Neural cell (in vitro differentiated cells): ENCODE measurements around the gene FHL3. TPM values are rescaled to one million over a fixed set of nuclear protein-coding genes. Genes with fewer than 3 reads are reported as not detected.

Experiments used
- H2AFZ ChIP-seq: fragments of 200-600, 300-800 bp; sonication (generic), shearing (Covaris generic); 2 replicates; pipeline ENCODE4 v1.6.0; 2014; ENCODE audit warnings: low read depth, mild to moderate bottlenecking, antibody characterized with exemption, low read length, moderate library complexity
- H3F3A ChIP-seq: fragments of 200-600 bp; shearing (Covaris generic); 2 replicates; pipeline ENCODE4 v1.6.1; 2016; ENCODE audit warnings: mild to moderate bottlenecking, moderate library complexity, mixed read lengths, antibody characterized with exemption, low read length; ENCODE audit not compliant: insufficient read depth, poor library complexity, severe bottlenecking
- H3K27ac ChIP-seq: fragments of 200-600, 300-800 bp; sonication (generic), shearing (Covaris generic); 2 replicates; pipeline ENCODE4 v1.5.1; 2014; ENCODE audit warnings: mild to moderate bottlenecking, low read length, moderate library complexity
- H3K27me3 ChIP-seq: fragments of 300-800, 200-600 bp; sonication (generic), shearing (Covaris generic); 2 replicates; pipeline ENCODE4 v1.6.0; 2014; ENCODE audit warnings: mild to moderate bottlenecking, low read depth, low read length, moderate library complexity; ENCODE audit not compliant: insufficient read depth
- H3K36me3 ChIP-seq: fragments of 300-800, 200-600 bp; sonication (generic), shearing (Covaris generic); 2 replicates; pipeline ENCODE4 v1.5.1; 2014; ENCODE audit warnings: mild to moderate bottlenecking, antibody characterized with exemption, low read length, moderate library complexity; ENCODE audit not compliant: insufficient read depth
- H3K4me2 ChIP-seq: fragments of 300-800, 200-600 bp; sonication (generic), shearing (Covaris generic); 2 replicates; pipeline ENCODE4 v1.6.0; 2014; ENCODE audit warnings: mild to moderate bottlenecking, low read length
- H3K4me3 ChIP-seq: fragments of 300-800, 200-600 bp; sonication (generic), shearing (Covaris generic); 2 replicates; pipeline ENCODE4 v1.5.1; 2014; ENCODE audit warnings: mild to moderate bottlenecking, low read length, moderate library complexity
- H3K79me2 ChIP-seq: fragments of 200-600 bp; shearing (Covaris generic); replicated peaks from 2 replicates; pipeline ENCODE4 v1.6.0; 2014; ENCODE audit warnings: mild to moderate bottlenecking, low read length, moderate library complexity; ENCODE audit not compliant: insufficient read depth
- H3K9ac ChIP-seq: fragments of 300-800, 200-600 bp; sonication (generic), shearing (Covaris generic); 2 replicates; pipeline ENCODE4 v1.6.1; 2016; ENCODE audit warnings: mild to moderate bottlenecking, low read length, mixed read lengths
- H3K9me2 ChIP-seq: fragments of 200-600 bp; shearing (Covaris generic); 2 replicates; pipeline ENCODE4 v1.6.1; 2016; ENCODE audit warnings: mild to moderate bottlenecking, low read length, mixed read lengths; ENCODE audit not compliant: insufficient read depth
- H3K9me3 ChIP-seq: fragments of 200-600, 300-800 bp; sonication (generic), shearing (Covaris generic); 2 replicates; pipeline ENCODE4 v1.6.1; 2016; ENCODE audit warnings: mild to moderate bottlenecking, mixed run types, low read length, moderate library complexity, mixed read lengths
- H4K20me1 ChIP-seq: fragments of 200-600 bp; shearing (Covaris generic); 2 replicates; pipeline ENCODE4 v1.6.1; 2016; ENCODE audit warnings: mild to moderate bottlenecking, mixed run types; ENCODE audit not compliant: insufficient read depth
- CTCF ChIP-seq: fragments of 450-650 bp; IDR thresholded peaks from 2 replicates; pipeline ENCODE4 v1.5.1; 2014; ENCODE audit warnings: antibody characterized with exemption, mild to moderate bottlenecking, moderate library complexity; ENCODE audit not compliant: poor library complexity, severe bottlenecking
- EP300 ChIP-seq: fragments of 450-650 bp; conservative IDR thresholded peaks from 2 replicates; pipeline ENCODE4 v1.6.1; 2014; ENCODE audit warnings: antibody characterized with exemption, mild to moderate bottlenecking, moderate library complexity; ENCODE audit not compliant: poor library complexity, severe bottlenecking
- EZH2 ChIP-seq: fragments of 200-600, 300-800 bp; shearing (Covaris generic), sonication (generic); IDR thresholded peaks from 2 replicates; pipeline ENCODE4 v1.6.1; 2014; ENCODE audit warnings: antibody characterized with exemption, low read length, borderline replicate concordance, mild to moderate bottlenecking; ENCODE audit not compliant: insufficient read depth, poor library complexity, severe bottlenecking
- MXI1 ChIP-seq: fragments of 450-650 bp; conservative IDR thresholded peaks from 2 replicates; pipeline ENCODE4 v1.6.1; 2014; ENCODE audit warnings: antibody characterized with exemption, mild to moderate bottlenecking; ENCODE audit not compliant: poor library complexity, severe bottlenecking
- POLR2AphosphoS5 ChIP-seq: IDR thresholded peaks from 2 replicates; pipeline ENCODE4 v1.6.1; 2012
- RAD21 ChIP-seq: fragments of 450-650 bp; conservative IDR thresholded peaks from 2 replicates; pipeline ENCODE4 v1.6.1; 2014; ENCODE audit warnings: antibody characterized with exemption, mild to moderate bottlenecking, moderate library complexity
- REST ChIP-seq: IDR thresholded peaks from 2 replicates; pipeline ENCODE4 v1.6.1; 2012; ENCODE audit warnings: borderline replicate concordance
- SMC3 ChIP-seq: fragments of 450-650 bp; conservative IDR thresholded peaks from 2 replicates; pipeline ENCODE4 v1.6.1; 2014; ENCODE audit warnings: antibody characterized with exemption, mild to moderate bottlenecking, moderate library complexity; ENCODE audit not compliant: poor library complexity
- TAF1 ChIP-seq: IDR thresholded peaks from 2 replicates; pipeline ENCODE4 v1.6.1; 2012; ENCODE audit warnings: low read depth
- polyA plus RNA-seq: library from polyadenylated mRNA; depleted of rRNA; stranded (reverse); fragments of >200 nt; gene quantifications from 2 replicates; pipeline ENCODE4 v1.2.3, GENCODE V29; 2014

FHL3 gene
- polyA plus RNA-seq, 1 donor from 2014 or later, result 3.5 TPM

- Histone ChIP-seq H3K4me3 (no peak overlapping the region), H3F3A (no peaks in the 10 kb centered on the region), H3K9ac (no peak overlapping the region), H3K4me2 (no peak overlapping the region), H2AFZ (no peak overlapping the region), H3K9me2 (no peaks in the 10 kb centered on the region), H3K27me3 (no peaks in the 10 kb centered on the region), H4K20me1 (no peaks in the 10 kb centered on the region), H3K9me3 (no peaks in the 10 kb centered on the region), H3K36me3 (no peaks in the 10 kb centered on the region), H3K27ac (no peak overlapping the region), H3K79me2 (no peaks in the 10 kb centered on the region)
- TF ChIP-seq MXI1, result no peak
- TF ChIP-seq POLR2AphosphoS5, result no peak
- no peak for TF ChIP-seq EP300
- TF ChIP-seq EZH2, result no peak
- TF ChIP-seq REST, result no peak
- no peak for TF ChIP-seq TAF1
- no peak for TF ChIP-seq SMC3
- no peak for TF ChIP-seq RAD21
- TF ChIP-seq CTCF, result no peak
Observed at GRCh38 chr1:37949524-37950152, 55.7 kb downstream of the FHL3 start.

- TF ChIP-seq RAD21 (no peak), EZH2 (no peak), EP300 (no peak), TAF1 (no peak), CTCF (no peak), REST (no peak), POLR2AphosphoS5 (no peak), SMC3 (no peak), MXI1 (no peak)
- Histone ChIP-seq H2AFZ (no peak overlapping the region), H3K27me3 (no peaks in the 10 kb centered on the region)
Observed at GRCh38 chr1:37948841-37949240, 56.5 kb downstream of the FHL3 start.

More at GRCh38 chr1:37948841-37949240, 56.5 kb downstream of the FHL3 start:
- Histone ChIP-seq H3K79me2 (no peaks in the 10 kb centered on the region), H3K9ac (no peak overlapping the region), H3K9me3 (no peaks in the 10 kb centered on the region), H3K4me2 (no peak overlapping the region), H3F3A (no peaks in the 10 kb centered on the region), H3K9me2 (no peaks in the 10 kb centered on the region), H3K4me3 (no peak overlapping the region), H3K36me3 (no peaks in the 10 kb centered on the region), H3K27ac (no peak overlapping the region), H4K20me1 (no peaks in the 10 kb centered on the region)
